ENCODE data around the gene RGS3.

Gene RGS3

GRCh38 chr9:113504725-113505590 is 41.4 kb downstream of the RGS3 start:
- DNase-seq (ENCODE audit: low read depth), result no peak
- no peak overlapping the region for H3K4me3 ChIP-seq (ENCODE audit: low read depth, low read length)

DNA sequence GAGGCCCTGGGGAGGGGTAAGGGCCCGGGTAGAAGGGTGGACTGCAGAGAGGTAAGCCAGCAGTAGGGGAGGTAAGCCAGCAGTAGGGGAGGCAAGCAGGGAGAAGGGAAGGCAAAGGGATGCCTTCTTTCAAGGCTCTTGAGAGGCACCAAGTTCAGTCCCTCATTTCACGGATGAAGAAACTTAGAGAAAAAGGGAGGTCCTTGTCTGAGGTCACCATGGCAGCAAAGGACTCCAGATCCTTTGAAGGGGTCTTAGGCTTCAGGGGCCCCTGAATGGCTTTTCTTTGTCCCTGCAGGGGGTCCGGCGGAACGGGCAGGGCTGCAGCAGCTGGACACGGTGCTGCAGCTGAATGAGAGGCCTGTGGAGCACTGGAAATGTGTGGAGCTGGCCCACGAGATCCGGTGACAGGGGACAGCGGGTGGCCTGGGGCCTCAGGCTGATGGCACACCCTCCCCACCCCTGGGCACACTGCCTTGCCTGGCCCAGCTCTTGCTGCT is 42.6 kb downstream of the RGS3 start:
- no peak overlapping the region for H3K4me3 ChIP-seq (ENCODE audit: low read depth, low read length)
- DNase-seq (ENCODE audit: low read depth), result no peak

DNA sequence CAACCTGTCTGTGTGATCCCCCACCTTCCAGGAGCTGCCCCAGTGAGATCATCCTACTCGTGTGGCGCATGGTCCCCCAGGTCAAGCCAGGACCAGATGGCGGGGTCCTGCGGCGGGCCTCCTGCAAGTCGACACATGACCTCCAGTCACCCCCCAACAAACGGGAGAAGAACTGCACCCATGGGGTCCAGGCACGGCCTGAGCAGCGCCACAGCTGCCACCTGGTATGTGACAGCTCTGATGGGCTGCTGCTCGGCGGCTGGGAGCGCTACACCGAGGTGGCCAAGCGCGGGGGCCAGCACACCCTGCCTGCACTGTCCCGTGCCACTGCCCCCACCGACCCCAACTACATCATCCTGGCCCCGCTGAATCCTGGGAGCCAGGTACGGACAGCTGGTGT is 43.7 kb downstream of the RGS3 start:
- no peak for DNase-seq (ENCODE audit: low read depth)
- H3K4me3 ChIP-seq (ENCODE audit: low read depth, low read length), result no peak overlapping the region

DNA sequence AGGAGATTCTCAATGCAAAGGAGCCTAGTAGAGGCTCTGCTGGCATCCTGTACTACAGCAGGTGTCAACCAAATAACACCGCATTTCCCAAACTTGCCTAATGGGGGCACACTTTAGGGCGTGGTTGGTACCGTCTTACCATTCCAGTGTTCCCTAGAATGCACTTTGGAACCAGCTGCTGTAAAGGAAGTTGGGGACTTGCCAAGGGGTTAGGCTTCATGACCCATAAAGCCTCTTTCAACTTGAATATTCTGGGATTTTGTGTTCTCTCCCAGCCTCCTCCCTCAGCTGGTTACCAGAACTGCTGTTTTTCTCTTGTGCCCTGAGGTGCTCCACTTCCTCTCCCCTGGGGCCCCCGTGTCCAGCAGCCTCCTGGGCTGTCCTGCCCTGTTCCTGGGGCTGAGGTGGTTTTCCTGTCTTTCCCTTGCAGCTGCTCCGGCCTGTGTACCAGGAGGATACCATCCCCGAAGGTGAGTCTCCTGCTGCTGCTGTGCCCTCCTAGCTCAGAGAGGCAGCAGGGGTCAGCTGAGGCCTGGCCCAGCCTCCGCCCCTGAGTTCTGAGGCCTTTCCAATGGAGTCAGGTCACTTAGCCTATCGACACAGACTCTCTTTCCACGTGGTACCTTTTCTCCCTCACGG is 44.7 kb downstream of the RGS3 start:
- DNase-seq (ENCODE audit: low read depth), result no peak
- H3K4me3 ChIP-seq (ENCODE audit: low read depth, low read length), result no peak overlapping the region

GRCh38 chr9:113509463-113509862 is 45.9 kb downstream of the RGS3 start:
- no peak overlapping the region for H3K4me3 ChIP-seq (ENCODE audit: low read depth, low read length)
- DNase-seq (ENCODE audit: low read depth), result no peak

DNA sequence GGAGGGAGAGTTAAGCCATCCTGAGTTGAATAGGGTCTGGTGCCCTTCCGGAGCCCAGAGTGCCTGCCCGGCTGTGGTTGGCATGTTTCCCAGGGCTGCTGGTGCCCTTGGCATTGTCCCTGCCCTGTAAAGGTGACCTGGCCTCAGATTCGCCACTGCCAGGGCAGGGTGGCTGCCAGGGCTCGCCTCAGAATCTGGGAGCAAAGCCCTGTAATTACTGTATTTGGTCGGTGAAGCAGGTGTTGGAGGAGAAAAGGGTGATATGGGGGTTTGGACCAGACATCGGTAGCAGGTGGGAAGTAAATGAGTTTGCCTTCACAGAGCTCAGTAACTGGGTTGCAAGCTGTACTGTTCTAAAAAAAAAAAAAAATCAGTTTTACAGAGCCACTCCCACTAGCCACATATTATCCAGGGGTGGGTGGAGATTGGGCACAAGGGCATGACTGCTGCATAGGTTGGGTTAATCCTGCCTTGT is 47.6 kb downstream of the RGS3 start:
- DNase-seq (ENCODE audit: low read depth), result no peak
- no peak overlapping the region for H3K4me3 ChIP-seq (ENCODE audit: low read depth, low read length)

DNA sequence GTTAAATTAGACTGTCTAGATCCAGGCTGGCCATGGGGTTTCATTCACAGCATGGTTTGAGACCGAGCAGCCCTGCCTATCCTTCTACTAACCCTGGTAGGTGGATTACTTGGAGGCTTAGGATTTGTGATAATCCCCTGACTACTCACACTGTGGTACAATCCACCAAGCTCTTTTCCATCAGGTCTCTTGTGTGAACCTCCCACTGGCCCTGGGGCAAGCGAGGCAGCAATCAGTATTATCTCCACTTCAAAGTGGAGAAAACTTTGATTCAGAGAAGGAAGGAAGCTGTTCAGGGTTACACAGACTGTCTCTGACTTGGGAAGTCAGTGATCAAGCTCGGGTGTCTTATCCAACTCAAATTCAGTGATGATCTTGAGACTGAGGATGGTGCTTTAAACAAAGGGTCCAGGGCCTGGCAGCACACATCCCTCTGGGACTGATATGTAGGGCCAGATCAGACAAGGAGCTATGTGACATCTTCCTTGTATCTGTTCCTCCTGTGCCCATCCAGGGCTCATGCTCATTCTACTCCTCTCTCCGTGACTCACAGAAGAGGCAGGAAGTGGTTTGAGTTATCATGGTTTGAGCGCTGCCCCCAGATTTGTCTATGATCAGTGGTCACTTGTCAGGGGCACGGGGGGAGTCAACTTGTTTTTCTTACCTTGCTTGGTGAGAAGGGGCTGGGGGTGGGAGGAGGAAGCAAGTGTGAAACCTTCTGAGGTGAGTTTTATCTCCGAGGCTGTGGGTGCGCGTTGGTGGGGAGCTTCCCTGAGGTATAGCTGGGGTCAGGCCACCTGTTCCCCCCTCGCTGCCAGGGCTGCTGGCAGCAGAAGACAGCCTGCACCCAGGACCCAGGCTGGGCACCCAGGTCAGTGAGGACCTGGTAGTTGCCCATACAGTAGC is 48.6 kb downstream of the RGS3 start:
- DNase-seq (ENCODE audit: low read depth), result no peak
- no peak overlapping the region for H3K4me3 ChIP-seq (ENCODE audit: low read depth, low read length)

DNA sequence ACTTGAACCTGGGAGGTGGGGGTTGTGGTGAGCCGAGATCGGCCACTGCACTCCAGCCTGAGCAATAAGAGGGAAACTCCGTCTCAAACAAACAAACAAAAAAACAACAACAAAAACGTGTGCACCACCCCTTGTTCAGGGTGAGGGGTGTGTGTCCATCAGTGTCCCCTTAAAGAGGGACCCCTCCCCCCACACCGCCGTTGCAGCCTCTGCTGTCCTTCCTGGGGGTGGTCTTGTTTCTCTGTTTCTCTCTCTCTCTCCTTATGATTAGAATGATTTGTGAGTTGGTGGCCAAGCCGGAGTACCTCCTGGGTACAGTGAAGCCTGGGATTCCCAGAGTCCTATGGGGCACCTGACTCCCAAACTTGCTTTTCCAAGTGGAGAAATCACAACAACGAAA is 49.6 kb downstream of the RGS3 start:
- no peak overlapping the region for H3K4me3 ChIP-seq (ENCODE audit: low read depth, low read length)
- no peak for DNase-seq (ENCODE audit: low read depth)

GRCh38 chr9:113513536-113513935 is 50.0 kb downstream of the RGS3 start:
- no peak overlapping the region for H3K4me3 ChIP-seq (ENCODE audit: low read depth, low read length)
- DNase-seq (ENCODE audit: low read depth), result no peak

DNA sequence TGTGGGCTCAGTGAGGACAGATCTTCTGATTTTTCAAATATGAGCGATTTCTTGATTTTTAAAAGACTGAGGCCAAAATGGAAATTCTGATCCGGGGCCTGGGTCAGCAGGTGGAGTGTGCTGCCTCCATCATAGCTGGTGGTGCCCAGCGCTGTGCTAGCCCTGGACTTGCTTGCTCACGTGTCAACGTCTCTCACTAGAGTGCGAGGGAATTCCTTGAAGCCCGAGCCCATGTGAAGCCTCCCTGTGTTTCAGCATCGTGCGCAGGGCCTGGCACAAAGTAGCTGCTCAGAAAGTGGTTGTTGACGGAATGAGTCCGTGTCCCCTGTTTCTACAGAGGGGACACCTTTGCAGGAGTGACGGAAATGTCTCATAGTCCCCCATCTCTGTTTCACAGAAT is 50.5 kb downstream of the RGS3 start:
- H3K4me3 ChIP-seq (ENCODE audit: low read depth, low read length), result no peak overlapping the region
- DNase-seq (ENCODE audit: low read depth), result no peak

DNA sequence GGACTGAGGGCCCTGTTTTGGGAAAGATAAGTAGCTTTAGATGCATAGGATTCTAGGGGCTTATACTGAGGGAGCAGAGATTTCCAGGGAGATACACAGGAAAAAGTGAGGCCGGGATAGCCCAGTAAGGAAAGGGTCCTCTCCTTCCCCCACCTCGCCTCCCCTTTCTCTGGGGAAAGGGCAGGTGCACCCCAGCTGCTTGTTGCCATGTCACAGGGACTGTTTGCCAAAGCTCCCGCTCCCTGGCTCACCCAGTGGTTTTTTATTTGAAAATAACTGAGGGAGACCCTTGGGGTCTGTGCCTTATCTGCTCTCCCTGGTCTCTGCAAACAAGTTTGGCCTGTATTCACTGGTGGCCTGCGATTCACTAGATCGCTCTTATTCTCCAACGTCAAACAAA is 51.2 kb downstream of the RGS3 start:
- no peak for DNase-seq (ENCODE audit: low read depth)

DNA sequence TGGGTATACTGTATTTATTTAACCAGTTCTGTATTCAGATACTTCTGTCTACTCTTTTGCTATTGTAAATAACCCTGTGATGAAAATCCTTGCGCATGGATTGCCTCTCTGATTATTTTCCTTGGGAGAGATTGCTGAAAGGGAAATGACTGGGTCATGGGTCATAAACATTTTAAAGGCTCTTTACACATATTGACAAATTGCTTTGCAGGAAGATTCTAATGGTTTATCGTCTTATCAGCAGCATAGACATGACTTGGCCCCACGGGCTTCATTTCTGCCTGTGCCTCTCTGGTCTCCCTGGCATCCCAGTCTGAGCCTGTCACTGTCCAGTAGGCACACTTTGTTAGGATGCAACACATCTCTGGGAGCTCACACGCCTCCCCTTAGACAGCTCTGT is 52.3 kb downstream of the RGS3 start:
- no peak for DNase-seq (ENCODE audit: low read depth)

More for the DNA sequence above, 51.2 kb downstream of the RGS3 start:
- H3K4me3 ChIP-seq (ENCODE audit: low read depth, low read length), result no peak overlapping the region

DNA sequence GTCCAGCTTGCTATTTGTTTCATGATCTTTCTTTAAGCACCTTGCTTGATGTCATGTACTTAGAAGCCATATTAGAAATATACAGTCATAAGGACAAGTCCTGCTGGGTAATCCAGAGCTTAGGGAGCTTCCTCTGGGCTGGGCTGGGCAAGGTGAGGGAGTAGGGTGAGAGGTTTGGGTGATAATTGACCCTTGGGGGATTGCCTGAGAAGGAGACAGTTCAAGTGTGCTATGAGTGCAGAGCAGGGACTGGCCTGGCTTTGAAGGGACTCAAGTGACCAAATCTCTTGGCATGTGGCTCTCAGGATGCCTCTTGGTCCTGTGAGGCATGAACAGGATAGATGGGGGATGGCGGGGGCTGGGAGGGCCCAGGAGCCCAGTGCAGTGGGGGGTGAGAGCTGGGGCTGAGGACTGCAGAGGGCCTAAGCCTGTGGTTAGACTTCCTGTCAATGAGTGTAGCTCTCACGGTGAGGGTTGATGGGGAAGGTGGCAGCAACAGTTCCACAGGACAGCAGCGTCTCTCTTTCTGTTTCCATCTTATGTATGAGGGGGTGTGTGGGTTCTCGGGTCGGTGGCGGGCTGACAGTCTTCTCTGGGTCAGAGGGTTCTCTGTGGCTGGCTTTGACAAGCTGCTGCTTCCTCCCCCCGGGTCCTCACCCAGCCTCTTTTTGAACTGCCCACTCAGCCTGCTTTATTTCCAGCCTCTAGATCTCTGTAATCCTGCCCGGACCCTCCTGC is 53.5 kb downstream of the RGS3 start:
- H3K4me3 ChIP-seq (ENCODE audit: low read depth, low read length), result no peak overlapping the region
- no peak for DNase-seq (ENCODE audit: low read depth)

More for the DNA sequence above, 52.3 kb downstream of the RGS3 start:
- no peak overlapping the region for H3K4me3 ChIP-seq (ENCODE audit: low read depth, low read length)

- H3K4me3 ChIP-seq (ENCODE audit: low read depth, low read length), result no peak overlapping the region
- DNase-seq (ENCODE audit: low read depth), result no peak
Measured at GRCh38 chr9:113519426-113520108, 56.0 kb downstream of the RGS3 start.

GRCh38 chr9:113520109-113520642 is 56.6 kb downstream of the RGS3 start:
- H3K4me3 ChIP-seq (ENCODE audit: low read depth, low read length), result no peak overlapping the region

GRCh38 chr9:113521693-113522255 is 58.2 kb downstream of the RGS3 start:
- no peak overlapping the region for H3K4me3 ChIP-seq (ENCODE audit: low read depth, low read length)
- no peak for DNase-seq (ENCODE audit: low read depth)

More at GRCh38 chr9:113520109-113520642, 56.6 kb downstream of the RGS3 start:
- DNase-seq (ENCODE audit: low read depth), result no peak

DNA sequence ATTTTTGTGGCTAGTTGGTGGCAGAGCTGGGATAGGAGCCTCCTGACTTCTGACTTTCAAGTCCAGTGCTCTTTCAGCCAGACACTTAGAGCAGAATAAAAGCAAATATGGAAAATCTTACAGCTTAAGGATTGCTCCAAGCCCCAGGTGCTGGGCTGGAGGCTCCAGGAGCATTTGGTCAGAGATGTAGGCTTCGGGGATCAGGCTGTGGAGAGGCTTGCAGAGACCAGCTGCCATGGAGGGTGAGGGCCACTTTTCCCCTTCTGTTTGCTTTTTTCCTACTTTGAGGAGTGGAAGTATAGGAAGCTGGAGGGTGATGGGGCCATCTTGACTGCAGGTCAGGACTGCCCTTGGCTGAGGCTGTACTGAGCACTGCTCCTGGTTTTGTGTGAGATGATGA is 58.9 kb downstream of the RGS3 start:
- no peak overlapping the region for H3K4me3 ChIP-seq (ENCODE audit: low read depth, low read length)
- DNase-seq (ENCODE audit: low read depth), result no peak

GRCh38 chr9:113522858-113523257 is 59.3 kb downstream of the RGS3 start:
- H3K4me3 ChIP-seq (ENCODE audit: low read depth, low read length), result no peak overlapping the region
- DNase-seq (ENCODE audit: low read depth), result no peak
